CD4-positive, alpha-beta T cell treated with Interleukin-6 at 100 ng/mL for 8 hours (primary cell): ENCODE measurements around the gene ROBO2.

Source experiments
- DNase-seq: peaks from one replicate; pipeline ENCODE4 v3.0.0-alpha.2; 2020; ENCODE audit warnings: mixed read lengths, low spot score

The ROBO2 gene

DNA sequence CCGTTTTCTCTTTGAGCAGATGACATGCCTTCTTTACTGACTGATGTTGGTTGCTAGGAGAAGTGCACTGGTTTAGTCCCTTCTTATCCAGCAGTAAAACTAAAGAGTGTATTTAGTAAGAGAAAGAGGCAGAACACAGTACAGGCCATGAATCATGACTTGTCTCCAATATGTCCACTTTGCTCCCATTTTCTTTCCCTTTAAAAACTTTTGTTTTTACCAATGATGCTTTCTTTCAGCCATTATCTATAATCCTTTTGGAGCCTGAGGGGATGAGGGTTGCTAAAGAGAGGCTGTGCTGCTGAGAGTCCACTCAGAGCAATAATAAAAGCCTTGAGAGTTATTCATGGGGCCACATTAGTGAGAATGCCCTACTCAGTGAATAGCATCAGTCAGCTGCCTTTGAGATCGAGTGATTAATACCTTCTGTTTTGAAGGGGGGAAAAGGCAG is 12.2 kb downstream of the ROBO2 start:
- DNase-seq = no peak

DNA sequence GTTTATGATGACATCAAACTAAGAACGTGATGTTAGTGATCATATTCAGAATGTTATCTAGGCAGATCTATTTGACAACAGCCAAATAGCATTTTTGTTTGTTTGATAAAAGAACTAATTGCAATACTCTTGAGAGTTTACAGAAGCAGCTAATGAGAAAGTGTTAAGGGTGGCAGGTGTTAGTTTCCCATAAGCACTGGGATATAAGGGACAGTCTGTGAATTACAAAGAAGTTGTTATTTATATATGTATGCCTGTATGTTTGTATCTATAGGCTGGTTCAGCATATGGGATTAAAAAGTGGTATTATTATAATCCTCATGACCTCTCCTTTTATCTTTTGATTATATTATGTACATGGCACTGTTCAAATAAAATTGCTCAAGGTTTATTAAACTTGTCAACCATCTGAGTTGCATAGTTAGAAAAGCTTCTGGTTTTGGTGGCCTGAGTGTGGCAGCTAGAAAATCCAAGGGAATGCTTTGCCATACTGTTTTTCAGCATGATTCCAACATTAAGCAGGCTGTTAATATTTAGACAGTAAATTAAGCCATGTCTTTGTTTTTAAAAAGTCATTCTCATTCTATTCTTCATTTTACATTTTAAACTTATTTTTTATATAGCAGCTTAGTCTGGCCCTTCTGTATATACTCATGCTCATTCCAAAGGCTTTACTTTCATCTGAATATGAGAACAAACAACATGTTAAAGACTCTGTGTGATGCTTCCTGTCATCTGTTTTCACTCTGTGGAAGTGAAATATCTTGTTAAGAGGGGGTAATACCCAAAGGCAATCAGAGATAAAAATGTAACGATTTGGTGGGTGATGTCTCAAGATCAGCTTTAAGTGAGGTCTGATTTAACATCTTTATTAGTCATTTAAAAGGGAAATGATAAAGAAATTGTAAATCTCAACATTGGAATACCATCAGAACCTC is 13.1 kb downstream of the ROBO2 start:
- no peak for DNase-seq

DNA sequence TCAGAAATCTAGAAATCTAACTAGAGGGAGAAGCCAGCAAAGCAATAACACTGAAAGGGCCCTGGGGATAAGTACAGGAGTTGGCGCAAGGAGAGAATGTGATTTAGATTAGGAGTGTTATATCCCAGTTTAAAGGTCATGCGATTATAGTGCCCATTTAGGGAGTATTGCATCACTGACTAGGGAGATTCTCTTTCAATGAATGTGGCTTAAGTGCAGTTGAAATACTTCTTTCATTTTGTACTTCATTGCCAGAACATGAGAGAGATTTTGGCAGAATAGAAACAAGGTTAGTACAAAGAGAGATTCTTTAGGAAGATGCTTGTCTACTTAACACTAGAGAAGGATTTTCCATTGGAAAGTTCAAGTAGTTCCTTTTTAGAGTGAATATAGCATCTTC is 13.9 kb downstream of the ROBO2 start:
- DNase-seq = no peak

DNA sequence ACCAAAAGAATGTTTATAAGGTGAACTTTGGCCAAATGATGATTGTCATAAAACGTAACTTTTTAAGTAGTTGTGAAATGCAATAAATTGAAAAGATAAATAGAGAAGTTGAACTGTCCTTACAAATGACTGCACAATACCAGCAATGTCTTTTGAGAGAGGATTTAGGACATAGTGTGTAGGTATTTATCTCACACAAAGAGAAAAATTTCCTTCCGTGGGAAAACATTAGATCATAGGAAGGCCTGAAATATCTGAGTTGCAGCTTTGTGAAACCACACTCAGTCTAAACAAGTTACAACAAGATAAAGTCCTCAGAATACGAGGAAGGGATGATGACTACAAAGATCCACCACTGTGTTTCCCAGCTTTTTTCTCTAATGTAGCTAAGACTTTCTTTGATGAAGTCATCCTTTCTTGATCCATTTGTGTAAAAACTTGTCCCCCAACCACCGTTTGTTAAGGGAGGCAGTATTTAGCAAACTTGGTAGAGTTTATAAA is 16.0 kb downstream of the ROBO2 start:
- DNase-seq = no peak

DNA sequence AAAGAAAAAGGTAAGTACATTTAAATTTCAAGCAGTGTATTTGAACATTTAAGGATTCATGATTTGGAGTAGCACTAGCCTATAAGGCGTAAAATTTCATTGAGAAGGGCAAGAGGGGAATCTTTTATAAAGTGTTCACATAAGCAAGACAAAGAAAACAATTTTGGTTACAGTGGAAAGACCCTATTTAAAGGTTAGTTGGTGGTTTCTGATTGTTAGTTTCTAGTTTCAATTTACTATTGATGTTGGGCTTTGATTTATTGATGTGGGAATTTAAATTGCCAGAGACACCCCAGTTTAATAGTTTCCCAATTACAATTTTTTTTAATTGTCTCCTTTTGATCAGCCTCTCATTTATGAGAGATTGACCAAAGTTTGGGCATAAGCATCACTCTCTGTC is 19.5 kb downstream of the ROBO2 start:
- no peak for DNase-seq

DNA sequence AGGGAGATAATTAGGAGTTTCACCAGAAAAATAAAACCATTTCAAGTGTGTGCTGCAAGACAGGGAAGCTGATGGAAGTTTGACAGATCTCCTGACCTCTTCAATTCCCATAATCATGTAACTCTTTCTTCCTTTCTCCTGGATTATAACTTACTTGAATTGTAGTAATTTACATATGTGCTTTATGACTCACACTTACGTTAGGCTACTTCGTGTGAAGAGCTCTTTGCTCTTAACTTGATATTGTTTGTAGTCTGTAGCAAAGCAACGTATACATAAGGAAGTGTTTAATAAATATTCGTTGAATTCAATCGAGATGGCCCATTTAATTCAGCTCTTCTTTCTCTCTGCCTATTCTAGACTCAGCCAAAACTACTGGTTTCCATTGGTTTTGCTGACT is 23.5 kb downstream of the ROBO2 start:
- DNase-seq = no peak

DNA sequence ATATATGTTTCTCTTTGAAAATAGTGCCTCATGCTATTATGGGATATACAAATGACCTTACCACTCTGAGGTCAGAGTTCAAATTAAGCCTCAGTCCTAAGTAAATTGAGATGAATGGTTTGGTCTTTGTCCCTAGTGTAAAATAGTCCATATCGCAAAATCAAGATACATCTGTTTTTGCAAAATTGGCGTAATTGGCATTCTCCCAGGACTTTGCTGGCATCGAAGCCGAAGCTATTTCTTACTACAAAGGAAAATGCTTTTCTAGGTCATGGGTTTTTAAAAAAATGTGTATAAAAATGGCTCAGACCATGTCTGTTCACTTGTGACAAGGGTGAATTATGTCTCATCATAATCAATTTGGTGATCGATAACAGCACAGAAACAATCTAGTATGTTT is 25.9 kb downstream of the ROBO2 start:
- DNase-seq = no peak

DNA sequence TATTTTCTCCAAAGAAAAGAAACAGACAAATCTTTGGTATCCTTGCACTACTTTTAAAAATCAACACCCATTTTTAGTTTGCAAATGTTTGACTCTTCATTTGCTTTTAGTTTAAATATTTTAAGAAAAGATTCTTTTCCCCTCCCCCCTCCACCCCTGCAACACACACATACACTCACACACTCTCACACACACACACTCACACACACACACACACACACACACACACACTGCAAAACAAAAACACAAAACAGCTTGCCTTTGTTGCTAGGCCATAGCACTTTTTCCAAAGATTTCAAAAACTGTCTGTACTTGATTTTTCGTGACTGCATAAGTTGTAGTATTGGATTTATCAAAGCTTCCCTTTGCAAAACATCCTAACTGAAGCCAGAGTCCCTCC is 26.9 kb downstream of the ROBO2 start:
- no peak for DNase-seq

DNA sequence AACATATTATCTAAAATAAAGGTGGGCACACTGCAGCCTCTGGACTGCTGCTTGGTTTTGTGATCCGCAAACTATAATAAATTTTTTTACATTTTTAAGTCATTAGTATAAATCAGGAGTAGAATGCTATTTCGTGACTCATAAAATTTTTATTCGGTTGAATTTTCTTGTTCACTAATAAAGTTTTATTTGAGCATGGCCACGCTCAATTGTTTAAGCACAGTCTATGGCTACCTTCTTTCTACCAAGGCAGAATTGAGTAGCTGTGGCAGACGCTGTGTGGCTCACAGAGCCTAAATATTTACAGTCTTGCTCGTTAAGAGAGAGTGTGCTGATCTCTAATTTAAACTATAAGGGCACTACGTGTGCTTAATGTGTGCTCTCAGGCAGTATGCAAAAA is 28.9 kb downstream of the ROBO2 start:
- no peak for DNase-seq

DNA sequence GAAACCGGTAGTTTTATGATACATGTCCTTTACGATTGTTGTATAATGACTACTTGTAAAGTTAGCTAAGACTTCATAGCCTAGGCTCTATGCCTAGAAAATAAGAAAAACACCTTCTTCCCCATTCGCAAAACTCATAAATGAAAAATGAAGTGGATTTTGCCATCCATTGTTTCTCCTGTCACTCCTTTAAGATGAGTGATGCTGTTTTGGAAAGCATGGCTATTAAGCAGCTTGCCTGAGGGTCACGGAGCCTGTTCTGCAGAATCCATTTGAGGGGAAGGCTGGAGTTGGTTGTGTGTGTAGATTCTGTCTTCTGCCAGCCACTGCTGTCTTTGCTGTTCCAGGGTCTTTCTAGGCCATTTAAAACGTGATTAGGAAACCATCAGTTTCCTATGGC is 31.5 kb downstream of the ROBO2 start:
- no peak for DNase-seq

DNA sequence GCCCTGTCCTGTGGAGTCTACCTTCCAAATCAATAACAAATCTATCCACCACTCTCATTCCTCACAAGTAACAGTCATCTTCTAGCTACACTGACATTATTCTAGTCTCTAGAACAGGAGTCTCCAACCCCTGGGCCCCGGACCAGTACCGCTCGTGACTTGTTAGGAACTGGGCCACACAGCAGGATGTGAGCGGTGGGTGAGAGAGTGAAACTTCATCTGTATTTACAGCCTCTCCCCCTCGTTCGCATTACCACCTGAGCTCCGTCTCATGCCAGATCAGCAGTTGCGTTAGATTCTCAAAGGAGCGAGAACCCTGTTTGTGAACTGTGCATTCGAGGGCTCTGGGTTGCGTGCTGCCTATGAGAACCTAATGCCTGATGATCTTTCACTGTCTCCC is 31.9 kb downstream of the ROBO2 start:
- DNase-seq = no peak

DNA sequence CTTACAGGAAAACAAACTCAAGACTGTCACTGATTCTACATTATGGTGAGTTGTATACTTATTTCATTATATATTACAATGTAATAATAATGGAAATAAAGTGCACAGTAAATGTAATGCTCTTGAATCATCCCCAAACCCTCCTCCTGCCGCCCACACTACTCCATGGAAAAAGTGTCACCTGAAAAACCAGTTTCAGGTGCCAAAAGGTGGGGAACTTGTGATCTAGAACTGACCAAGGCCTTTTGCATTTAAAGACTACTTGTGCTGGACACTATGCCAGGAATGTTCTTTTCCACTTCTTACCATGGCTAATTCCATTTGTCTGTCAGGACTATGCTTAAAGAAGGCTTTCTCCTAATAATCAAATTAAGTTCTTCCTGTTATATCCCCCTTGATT is 32.3 kb downstream of the ROBO2 start:
- no peak for DNase-seq

DNA sequence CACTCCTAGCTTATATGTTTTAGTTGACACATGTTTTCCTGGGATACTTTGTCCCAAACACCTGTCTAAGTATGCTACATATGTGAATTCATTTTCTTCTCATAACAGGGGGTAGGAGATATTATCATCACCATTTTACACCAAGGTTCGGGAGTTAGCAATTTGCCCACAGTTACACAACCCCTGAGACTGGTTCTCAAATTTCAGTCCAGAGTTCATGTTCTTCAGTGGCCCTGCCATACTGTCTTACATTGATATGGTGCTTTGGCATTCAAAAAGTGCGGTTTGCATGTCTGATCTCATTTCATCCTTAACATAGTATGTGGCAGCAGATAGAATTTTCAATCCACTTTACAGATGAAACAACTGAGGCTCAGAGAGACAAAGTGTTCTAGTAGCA is 38.4 kb downstream of the ROBO2 start:
- DNase-seq = no peak

DNA sequence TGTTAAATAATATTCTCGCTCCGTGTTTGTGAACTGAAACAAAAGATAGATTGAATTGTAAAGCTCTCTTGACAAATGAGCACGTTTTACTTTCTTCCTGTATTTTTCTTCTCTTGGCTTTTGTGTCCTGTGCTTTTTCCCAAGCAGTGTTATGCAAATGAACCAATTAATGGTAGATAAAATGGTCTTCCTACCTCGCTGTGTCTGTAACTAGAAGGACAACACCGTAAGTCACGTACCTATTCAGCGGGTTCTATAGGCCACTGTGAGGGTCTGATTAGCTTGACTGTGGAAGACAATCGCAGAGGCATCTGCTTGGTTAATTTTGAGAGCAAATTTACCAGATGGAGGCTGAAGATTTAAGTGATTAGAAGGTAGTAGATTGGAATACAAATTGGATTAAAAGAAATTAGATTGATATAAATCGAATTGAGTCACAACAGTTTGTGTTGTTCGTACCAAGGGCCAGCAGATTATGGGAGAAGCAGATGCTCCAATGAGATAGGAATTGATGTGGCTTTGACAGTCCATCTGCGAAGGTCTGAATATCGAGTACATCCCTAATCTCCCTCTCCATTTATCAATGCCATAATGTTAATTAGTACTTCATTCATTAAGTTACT is 40.2 kb downstream of the ROBO2 start:
- DNase-seq = no peak

DNA sequence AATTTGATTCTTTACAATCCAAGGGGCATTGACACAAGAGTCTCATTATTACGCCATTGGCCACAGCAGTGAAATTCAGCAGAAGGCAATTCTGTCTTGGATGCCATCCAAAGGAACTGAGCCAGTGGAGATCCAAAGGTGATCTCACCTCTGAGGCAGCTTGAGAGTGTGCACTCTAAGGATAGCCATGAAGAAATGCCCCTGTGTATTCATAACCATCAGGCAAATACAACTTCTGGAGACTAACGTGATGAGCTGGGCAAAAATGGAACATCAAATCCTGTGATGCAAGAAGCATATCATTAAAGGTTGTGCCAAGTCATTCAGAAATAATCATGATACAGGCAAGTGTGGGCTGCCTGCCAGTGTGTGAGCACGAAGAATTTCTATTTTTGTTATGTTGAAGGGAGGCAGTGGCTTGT is 41.4 kb downstream of the ROBO2 start:
- DNase-seq = no peak

DNA sequence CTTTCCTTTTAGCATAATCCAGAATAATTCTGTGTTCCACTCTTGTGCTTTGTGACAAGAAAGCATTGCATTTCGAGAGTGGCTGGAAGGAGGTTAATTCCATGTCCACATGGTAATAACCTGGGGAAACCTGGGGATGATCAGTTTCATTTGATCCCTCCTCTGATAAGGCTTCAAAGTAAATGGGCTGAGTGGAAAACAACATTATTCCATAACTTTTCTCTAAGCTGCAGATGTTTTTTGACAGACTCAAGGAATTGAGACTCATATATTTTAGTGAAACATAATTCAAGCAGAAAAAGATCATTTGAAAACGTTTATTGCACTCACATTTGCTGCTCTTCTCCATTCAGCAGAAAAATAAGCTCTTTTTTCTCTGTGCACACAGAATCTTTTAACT is 44.6 kb downstream of the ROBO2 start:
- no peak for DNase-seq

DNA sequence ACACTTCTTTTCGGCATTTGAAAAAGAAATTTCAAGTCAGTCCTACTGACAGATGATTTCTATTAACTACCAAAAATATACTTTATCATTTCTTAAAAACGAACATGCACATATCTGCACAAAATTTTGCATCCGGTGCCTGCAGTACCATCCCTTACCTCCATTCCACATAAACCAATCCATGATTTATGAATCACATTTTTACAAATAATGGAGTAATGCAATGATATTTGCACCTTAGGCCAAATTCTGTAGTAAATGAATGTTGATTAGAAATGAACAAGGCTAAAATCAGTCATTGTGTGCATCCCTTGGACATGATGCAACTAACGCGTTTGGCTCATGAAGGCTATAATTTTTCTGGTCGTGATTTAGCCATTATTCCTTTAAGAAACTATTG is 46.5 kb downstream of the ROBO2 start:
- DNase-seq = no peak

DNA sequence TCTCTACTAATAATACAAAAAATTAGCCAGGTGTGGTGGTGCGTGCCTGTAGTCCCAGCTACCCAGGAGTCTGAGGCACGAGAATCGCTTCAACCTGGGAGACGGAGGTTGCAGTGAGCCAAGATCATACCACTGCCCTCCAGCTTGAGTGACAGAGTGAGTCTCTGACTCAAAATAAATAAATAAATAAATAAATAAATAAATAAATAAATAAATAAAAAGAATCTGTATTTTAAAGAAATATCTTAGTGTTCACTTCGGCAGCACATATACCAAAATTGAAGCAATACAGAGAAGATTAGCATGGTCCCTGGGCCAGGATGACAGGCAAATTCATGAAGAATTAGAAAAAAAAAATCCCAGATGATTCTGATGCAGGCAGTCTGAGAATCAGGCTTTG is 51.9 kb downstream of the ROBO2 start:
- no peak for DNase-seq

DNA sequence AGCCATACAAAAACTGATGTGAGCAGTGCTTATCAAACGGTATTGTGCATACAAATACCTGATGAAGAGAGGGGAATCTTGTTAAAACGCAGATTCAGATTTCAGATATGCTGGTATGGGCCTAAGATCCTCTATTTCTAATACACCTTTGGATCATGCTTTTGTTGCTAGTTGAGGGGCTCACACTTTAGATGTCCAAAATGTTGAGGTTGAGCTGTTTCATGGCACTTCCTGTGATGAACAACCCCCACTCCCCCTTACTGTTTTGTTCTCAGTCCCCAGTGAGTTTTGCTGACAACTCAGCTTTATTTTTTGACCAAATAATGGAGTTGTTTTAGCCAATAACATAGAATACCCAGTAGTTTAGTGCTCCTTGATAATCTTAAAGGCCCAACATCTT is 53.2 kb downstream of the ROBO2 start:
- no peak for DNase-seq

DNA sequence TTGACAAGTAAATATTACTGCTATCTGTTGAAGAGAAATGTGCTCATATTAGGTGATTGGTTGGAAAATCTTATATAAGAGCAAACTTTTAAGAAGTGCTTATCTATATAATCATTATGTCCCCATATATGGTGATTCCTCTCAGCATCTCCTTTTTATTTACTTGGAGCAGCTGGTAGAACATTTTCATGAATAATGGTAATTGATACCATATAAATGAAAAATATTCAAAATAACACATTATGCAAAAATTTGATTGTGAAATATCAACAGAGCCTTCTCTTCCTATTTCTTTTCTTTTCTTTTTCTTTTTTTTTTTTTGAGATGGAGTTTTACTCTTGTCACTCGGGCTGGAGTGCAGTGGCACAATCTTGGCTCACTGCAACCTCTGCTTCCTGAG is 56.2 kb downstream of the ROBO2 start:
- no peak for DNase-seq

DNA sequence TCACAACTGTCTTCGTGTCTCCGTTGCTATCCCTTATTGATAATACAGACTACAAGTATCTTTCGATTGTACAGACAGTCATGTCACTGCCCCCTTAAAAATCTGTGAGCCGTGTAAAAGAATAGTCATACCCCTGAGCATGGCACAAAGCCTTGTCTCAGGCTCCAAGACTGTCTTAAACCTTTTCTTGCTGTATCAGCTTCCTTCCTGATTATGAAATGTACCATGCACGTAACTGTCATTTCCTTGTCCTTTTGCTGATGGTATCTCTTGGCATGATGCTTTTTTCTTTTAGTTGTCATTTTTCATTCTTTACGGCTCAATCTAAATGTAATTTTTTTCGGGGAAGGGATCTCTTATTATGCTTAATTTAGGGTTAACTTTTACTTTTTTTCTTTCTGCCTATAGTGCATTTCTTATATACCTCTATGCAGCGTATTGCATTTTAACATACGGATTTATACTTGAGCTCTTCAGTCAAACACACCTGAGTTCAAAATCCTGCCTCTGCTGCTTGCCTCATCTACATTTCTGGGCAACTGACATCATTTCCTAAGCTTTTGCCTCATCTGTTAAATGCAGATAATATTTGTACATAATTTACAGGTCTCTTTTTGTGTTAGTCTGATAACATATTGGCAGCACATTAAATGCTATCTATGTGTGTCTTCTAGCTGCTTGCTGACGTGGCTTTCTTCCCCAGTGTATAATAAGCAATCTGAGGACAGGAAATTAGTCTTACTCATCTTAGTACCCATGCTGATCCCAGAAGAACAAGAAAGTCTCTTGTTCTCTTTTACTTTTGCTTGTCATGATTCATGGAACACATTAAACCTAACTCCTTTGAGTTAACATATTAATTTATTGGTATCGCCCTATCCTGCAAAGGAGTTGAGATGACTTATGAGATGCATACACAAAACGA is 57.3 kb downstream of the ROBO2 start:
- no peak for DNase-seq
